ENCODE data around the gene CADM2. TPM values are rescaled to one million over a fixed set of nuclear protein-coding genes. Genes with fewer than 3 reads are reported as not detected.

The CADM2 gene
- total and polyA plus RNA-seq, 12 donors, result 0.10 to 12.6 (median 2.2) TPM

GRCh38 chr3:84943379-84943778, 15.4 kb upstream of the CADM2 start:
- DNase-seq, result no peak
- no peak overlapping the region for H3K4me3 ChIP-seq
- no peaks in the 10 kb centered on the region for H3K9me3 ChIP-seq (replicated peaks in 1 of 3)
- H3K36me3 ChIP-seq (replicated peaks in 1 of 2), result no peaks in the 10 kb centered on the region
- no peaks in the 10 kb centered on the region for H3K27me3 ChIP-seq
- TF ChIP-seq POLR2A (IDR thresholded peaks at IDR 0.05) (no peak), CTCF (IDR thresholded peaks at IDR 0.05) (peak in 1 of 6 experiments; percentile 25)
- intact Hi-C loops (cut with DNase I), result no loop called here
- H3K4me1 ChIP-seq (replicated peaks in 1 of 2), result no peaks in the 10 kb centered on the region
- WGBS, 4 donors, result 63 to 74% (median 69%) methylated on average over 4 of the region's 4 CpGs
- H3K27ac ChIP-seq, result no peak overlapping the region

GRCh38 chr3:84946240-84946639, 12.5 kb upstream of the CADM2 start:
- H3K36me3 ChIP-seq (replicated peaks in 1 of 2), result no peaks in the 10 kb centered on the region
- H3K27ac ChIP-seq, result no peak overlapping the region
- H3K4me3 ChIP-seq, result no peak overlapping the region
- 0 to 8% (median 4%) methylated on average over 1 of the region's 1 CpG for WGBS, 4 donors
- no peaks in the 10 kb centered on the region for H3K4me1 ChIP-seq (replicated peaks in 1 of 2)
- no peaks in the 10 kb centered on the region for H3K9me3 ChIP-seq (replicated peaks in 1 of 3)
- DNase-seq, result no peak
- intact Hi-C loops (cut with DNase I), result no loop called here
- no peak for TF ChIP-seq CTCF (IDR thresholded peaks at IDR 0.05)
- no peak for TF ChIP-seq POLR2A (IDR thresholded peaks at IDR 0.05)
- no peaks in the 10 kb centered on the region for H3K27me3 ChIP-seq

GRCh38 chr3:84959470-84960271, 882 bp downstream of the CADM2 start:
- H3K36me3 ChIP-seq (replicated peaks in 1 of 2), result no peaks in the 10 kb centered on the region
- H3K27me3 ChIP-seq, result peaks cover 25% of the 10 kb centered on the region
- no peak for DNase-seq
- H3K27ac ChIP-seq, result peak overlapping the region in 1 of 5 donors; percentile 19
- H3K4me1 ChIP-seq (replicated peaks in 1 of 2), result peaks cover 5 to 10% of the 10 kb centered on the region in 2 donors
- TF ChIP-seq POLR2A (IDR thresholded peaks at IDR 0.05) (no peak), CTCF (IDR thresholded peaks at IDR 0.05) (no peak)
- H3K9me3 ChIP-seq (replicated peaks in 1 of 3), result no peaks in the 10 kb centered on the region
- 0 to 3% (median 2%) methylated on average over 31 to 40 of the region's 40 CpGs for WGBS, 4 donors
- peak overlapping the region in 1 of 4 donors; percentile 70 for H3K4me3 ChIP-seq
- intact Hi-C loops (cut with DNase I), result no loop called here

- H3K27ac ChIP-seq, result no peak overlapping the region
- H3K4me3 ChIP-seq, result no peak overlapping the region
- H3K9me3 ChIP-seq (replicated peaks in 1 of 3), result no peaks in the 10 kb centered on the region
- DNase-seq, result no peak
- TF ChIP-seq POLR2A (IDR thresholded peaks at IDR 0.05) (no peak), CTCF (IDR thresholded peaks at IDR 0.05) (no peak)
- WGBS, 4 donors, result 5 to 17% (median 10%) methylated on average over 12 of the region's 12 CpGs
- H3K4me1 ChIP-seq (replicated peaks in 1 of 2), result peaks cover 5 to 10% of the 10 kb centered on the region in 2 donors
- H3K36me3 ChIP-seq (replicated peaks in 1 of 2), result no peaks in the 10 kb centered on the region
- H3K27me3 ChIP-seq, result peaks cover 25% of the 10 kb centered on the region
- intact Hi-C loops (cut with DNase I), result no loop called here
Measured at GRCh38 chr3:84960581-84960980, 1.8 kb downstream of the CADM2 start.

Data from adrenal gland (tissue), 12 donors.